Hepatocyte (in vitro differentiated cells): Measurements from ENCODE around the gene TUBGCP5. TPM values are rescaled to one million over a fixed set of nuclear protein-coding genes. Genes with fewer than 3 reads are reported as not detected.

Experiments used
- DNase-seq: peaks from one replicate; pipeline ENCODE4 v3.0.0-alpha.2; 2016; ENCODE audit warnings: low spot score
- H2AFZ ChIP-seq: fragments of 200-600 bp; sonication (generic); 2 replicates; pipeline ENCODE4 v1.6.0; 2016; ENCODE audit warnings: antibody characterized with exemption, mild to moderate bottlenecking
- H3K27ac ChIP-seq: fragments of 200-600 bp; sonication (generic); 2 replicates; pipeline ENCODE4 v1.5.1; 2016; ENCODE audit warnings: mild to moderate bottlenecking
- H3K27me3 ChIP-seq: fragments of 200-600 bp; sonication (generic); 2 replicates; pipeline ENCODE4 v1.6.1; 2016
- H3K36me3 ChIP-seq: fragments of 200-600 bp; sonication (generic); replicated peaks from 2 replicates; pipeline ENCODE4 v1.5.1; 2016; ENCODE audit warnings: low read depth; ENCODE audit not compliant: insufficient read depth
- H3K4me1 ChIP-seq: fragments of 200-600 bp; sonication (generic); 2 replicates; pipeline ENCODE4 v1.5.1; 2016; ENCODE audit warnings: mild to moderate bottlenecking, moderate library complexity; ENCODE audit not compliant: insufficient read depth
- H3K4me2 ChIP-seq: fragments of 200-600 bp; sonication (generic); 2 replicates; pipeline ENCODE4 v1.6.0; 2016
- H3K4me3 ChIP-seq: fragments of 200-600 bp; sonication (generic); 2 replicates; pipeline ENCODE4 v1.5.1; 2016; ENCODE audit warnings: mild to moderate bottlenecking
- H3K79me2 ChIP-seq: fragments of 200-600 bp; sonication (generic); 2 replicates; pipeline ENCODE4 v1.6.0; 2017; ENCODE audit warnings: mild to moderate bottlenecking
- H3K9me2 ChIP-seq: fragments of 200-600 bp; sonication (generic); replicated peaks from 2 replicates; pipeline ENCODE4 v1.6.0; 2017; ENCODE audit warnings: mild to moderate bottlenecking; ENCODE audit not compliant: insufficient read depth
- H3K9me3 ChIP-seq: fragments of 200-600 bp; sonication (generic); 2 replicates; pipeline ENCODE4 v1.5.1; 2016; ENCODE audit warnings: low read depth, mild to moderate bottlenecking
- H4K20me1 ChIP-seq: fragments of 200-600 bp; sonication (generic); 2 replicates; pipeline ENCODE4 v1.6.0; 2016; ENCODE audit warnings: mild to moderate bottlenecking; ENCODE audit not compliant: insufficient read depth, poor library complexity, severe bottlenecking
- EZH2 ChIP-seq: fragments of 200-600 bp; sonication (generic); IDR thresholded peaks from 2 replicates; pipeline ENCODE4 v1.6.1; 2016; ENCODE audit warnings: antibody characterized with exemption, mild to moderate bottlenecking, borderline replicate concordance
- EZH2phosphoT487 ChIP-seq: fragments of 200-600 bp; sonication (generic); IDR thresholded peaks from one replicate; pipeline ENCODE4 v1.6.1; 2018; ENCODE audit warnings: antibody characterized with exemption, mild to moderate bottlenecking, low read depth, moderate library complexity; ENCODE audit not compliant: unreplicated experiment, severe bottlenecking
- WGBS: methylation state at CpG from one replicate; pipeline ENCODE4 v1.1.6; 2016; ENCODE audit warnings: low lambda C conversion rate; ENCODE audit errors: missing lambda C conversion rate; 5-methylcytosine and 5-hydroxymethylcytosine counted together
- polyA plus RNA-seq: library from polyadenylated mRNA; unstranded; fragments of >200 nt; fragmentation: Nextera tagmentation; extraction: Ambion mirVana; gene quantifications from 2 replicates; pipeline ENCODE4 v1.2.1, GENCODE V29; 2016
- total RNA-seq: library from RNA; depleted of rRNA; stranded (reverse); fragments of >200 nt; gene quantifications from 2 replicates; pipeline ENCODE4 v1.2.3, GENCODE V29; 2014
- TF ChIP-seq, protein P1 (sequence below): fragments of 200-600 bp; sonication (generic); IDR thresholded peaks from 2 replicates; pipeline ENCODE4 v1.5.1; 2016; ENCODE audit warnings: antibody characterized with exemption, mild to moderate bottlenecking; ENCODE audit not compliant: poor library complexity

The TUBGCP5 gene
- total and polyA plus RNA-seq, 2 experiments from 2014 or later, result 9.6 to 29.4 TPM

DNA sequence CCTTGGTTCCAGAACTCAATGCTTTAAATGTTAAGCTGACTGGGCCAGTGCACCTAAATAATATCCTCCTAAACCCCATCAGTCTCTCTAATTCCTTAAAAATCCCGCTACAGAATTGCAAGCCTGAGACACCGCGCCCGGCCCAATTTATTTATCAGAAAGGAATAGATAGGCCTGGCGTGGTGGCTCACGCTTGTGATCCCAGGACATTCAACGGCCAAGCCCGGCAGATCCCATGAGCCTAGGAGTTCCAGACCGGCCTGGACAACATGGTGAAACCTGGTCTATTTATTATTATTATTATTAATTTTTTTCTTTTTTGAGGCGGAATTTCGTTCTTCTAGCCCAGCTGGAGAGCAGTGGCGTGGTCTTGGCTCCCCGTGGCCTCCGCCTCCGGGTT lies 28.0 kb upstream of the TUBGCP5 start:
- H3K79me2 ChIP-seq, result no peaks in the 10 kb centered on the region
- H4K20me1 ChIP-seq, result no peaks in the 10 kb centered on the region
- 95% methylated on average over 15 of the region's 15 CpGs for WGBS
- no peak overlapping the region for H3K27ac ChIP-seq
- H2AFZ ChIP-seq, result no peak overlapping the region
- no peaks in the 10 kb centered on the region for H3K4me1 ChIP-seq
- no peaks in the 10 kb centered on the region for H3K27me3 ChIP-seq
- H3K4me2 ChIP-seq, result no peak overlapping the region
- no peaks in the 10 kb centered on the region for H3K9me2 ChIP-seq
- TF ChIP-seq EZH2phosphoT487 (no peak), EZH2 (no peak)
- TF ChIP-seq, protein P1, sequence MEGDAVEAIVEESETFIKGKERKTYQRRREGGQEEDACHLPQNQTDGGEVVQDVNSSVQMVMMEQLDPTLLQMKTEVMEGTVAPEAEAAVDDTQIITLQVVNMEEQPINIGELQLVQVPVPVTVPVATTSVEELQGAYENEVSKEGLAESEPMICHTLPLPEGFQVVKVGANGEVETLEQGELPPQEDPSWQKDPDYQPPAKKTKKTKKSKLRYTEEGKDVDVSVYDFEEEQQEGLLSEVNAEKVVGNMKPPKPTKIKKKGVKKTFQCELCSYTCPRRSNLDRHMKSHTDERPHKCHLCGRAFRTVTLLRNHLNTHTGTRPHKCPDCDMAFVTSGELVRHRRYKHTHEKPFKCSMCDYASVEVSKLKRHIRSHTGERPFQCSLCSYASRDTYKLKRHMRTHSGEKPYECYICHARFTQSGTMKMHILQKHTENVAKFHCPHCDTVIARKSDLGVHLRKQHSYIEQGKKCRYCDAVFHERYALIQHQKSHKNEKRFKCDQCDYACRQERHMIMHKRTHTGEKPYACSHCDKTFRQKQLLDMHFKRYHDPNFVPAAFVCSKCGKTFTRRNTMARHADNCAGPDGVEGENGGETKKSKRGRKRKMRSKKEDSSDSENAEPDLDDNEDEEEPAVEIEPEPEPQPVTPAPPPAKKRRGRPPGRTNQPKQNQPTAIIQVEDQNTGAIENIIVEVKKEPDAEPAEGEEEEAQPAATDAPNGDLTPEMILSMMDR, result no peak
- no peak for DNase-seq
- no peaks in the 10 kb centered on the region for H3K36me3 ChIP-seq
- no peaks in the 10 kb centered on the region for H3K9me3 ChIP-seq
- no peak overlapping the region for H3K4me3 ChIP-seq

DNA sequence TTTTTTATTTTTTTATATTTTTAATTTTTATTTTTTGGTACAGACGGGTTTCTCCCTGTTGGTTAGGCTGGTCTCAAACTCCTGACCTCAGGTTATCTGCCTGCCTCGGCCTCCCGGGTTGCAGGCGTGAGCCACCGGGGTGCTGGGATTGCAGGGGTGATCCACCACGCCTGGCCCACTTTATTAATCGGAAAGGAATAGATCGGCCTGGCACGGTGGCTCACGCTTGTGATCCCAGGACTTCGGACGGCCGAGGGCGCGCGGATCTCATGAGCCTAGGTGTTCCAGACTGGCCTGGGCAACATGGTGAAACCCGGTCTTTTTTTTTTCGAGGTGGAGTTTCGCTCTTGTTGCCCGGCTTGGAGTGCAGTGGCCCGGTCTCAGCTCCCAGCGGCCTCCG lies 26.5 kb upstream of the TUBGCP5 start:
- Histone ChIP-seq H3K27ac (no peak overlapping the region), H4K20me1 (no peaks in the 10 kb centered on the region), H3K79me2 (no peaks in the 10 kb centered on the region), H3K27me3 (no peaks in the 10 kb centered on the region), H3K4me2 (no peak overlapping the region), H2AFZ (no peak overlapping the region), H3K36me3 (no peaks in the 10 kb centered on the region), H3K9me2 (no peaks in the 10 kb centered on the region), H3K4me3 (no peak overlapping the region), H3K9me3 (no peaks in the 10 kb centered on the region), H3K4me1 (no peaks in the 10 kb centered on the region)
- TF ChIP-seq, protein P1, result no peak
- TF ChIP-seq EZH2 (no peak), EZH2phosphoT487 (no peak)
- WGBS, result 94% methylated on average over 23 of the region's 23 CpGs
- no peak for DNase-seq

DNA sequence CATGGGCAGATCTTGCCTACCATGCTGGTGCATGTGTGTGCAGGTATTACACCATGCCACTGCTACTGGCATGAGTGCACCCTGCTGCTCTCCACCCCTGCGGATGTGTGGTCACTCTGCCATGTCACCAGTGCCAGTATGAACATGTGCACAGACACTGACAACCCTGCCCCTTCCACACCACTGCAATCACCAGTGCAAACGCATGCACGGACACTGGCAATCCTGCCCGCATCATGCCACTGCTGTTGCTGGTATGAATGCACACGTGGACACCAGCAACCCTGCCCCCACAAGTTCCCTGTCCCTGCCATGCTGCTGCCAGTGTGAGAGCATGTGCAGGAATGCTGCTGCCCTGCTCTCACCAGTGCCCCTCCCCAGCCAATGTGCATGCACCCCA lies 24.8 kb upstream of the TUBGCP5 start:
- no peaks in the 10 kb centered on the region for H3K4me1 ChIP-seq
- 62% methylated on average over 5 of the region's 5 CpGs for WGBS
- no peaks in the 10 kb centered on the region for H3K79me2 ChIP-seq
- H3K27me3 ChIP-seq, result no peaks in the 10 kb centered on the region
- H3K4me2 ChIP-seq, result no peak overlapping the region
- H3K9me2 ChIP-seq, result no peaks in the 10 kb centered on the region
- TF ChIP-seq EZH2phosphoT487, result no peak
- TF ChIP-seq, protein P1, result no peak
- TF ChIP-seq EZH2, result no peak
- no peak overlapping the region for H3K4me3 ChIP-seq
- H3K36me3 ChIP-seq, result no peaks in the 10 kb centered on the region
- H4K20me1 ChIP-seq, result no peaks in the 10 kb centered on the region
- H2AFZ ChIP-seq, result no peak overlapping the region
- H3K9me3 ChIP-seq, result no peaks in the 10 kb centered on the region
- H3K27ac ChIP-seq, result no peak overlapping the region
- DNase-seq, result no peak

DNA sequence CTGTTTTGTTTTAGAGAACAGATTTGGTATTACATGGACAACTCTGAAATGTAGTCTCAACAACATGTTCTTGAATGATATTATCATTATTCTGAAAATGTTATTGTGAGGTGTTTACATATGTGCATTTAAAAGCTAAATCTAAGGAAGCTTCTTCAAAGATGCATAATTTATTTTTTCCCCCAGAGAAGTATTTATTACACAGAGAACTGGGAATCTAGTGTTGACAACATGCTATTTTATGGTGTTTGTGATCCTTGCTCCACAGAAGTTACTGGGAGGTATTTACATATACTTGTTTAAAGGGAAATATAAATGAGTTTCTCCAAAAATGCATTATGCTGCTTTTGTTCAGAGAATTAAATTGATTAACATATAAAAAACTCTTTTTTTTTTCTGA lies 18.3 kb upstream of the TUBGCP5 start:
- no peak overlapping the region for H2AFZ ChIP-seq
- no peaks in the 10 kb centered on the region for H3K9me2 ChIP-seq
- no peak overlapping the region for H3K4me3 ChIP-seq
- H3K27me3 ChIP-seq, result no peaks in the 10 kb centered on the region
- no peaks in the 10 kb centered on the region for H3K36me3 ChIP-seq
- H3K9me3 ChIP-seq, result no peaks in the 10 kb centered on the region
- DNase-seq, result no peak
- no peaks in the 10 kb centered on the region for H3K4me1 ChIP-seq
- no peaks in the 10 kb centered on the region for H4K20me1 ChIP-seq
- H3K27ac ChIP-seq, result no peak overlapping the region
- H3K4me2 ChIP-seq, result no peak overlapping the region
- no peaks in the 10 kb centered on the region for H3K79me2 ChIP-seq
- TF ChIP-seq, protein P1, result no peak
- TF ChIP-seq EZH2phosphoT487 (no peak), EZH2 (no peak)
